Loucy (cell line): ENCODE measurements around the gene POLQ.

ENCODE experiments used
- H2AFZ ChIP-seq: fragments of 200-600 bp; sonication (generic); 2 replicates; pipeline ENCODE4 v1.6.0; 2016; ENCODE audit warnings: antibody characterized with exemption, mild to moderate bottlenecking, low read length, moderate library complexity
- H3F3A ChIP-seq: fragments of 200-600 bp; 2 replicates; pipeline ENCODE4 v1.6.0; 2016; ENCODE audit warnings: antibody characterized with exemption, low read depth, mild to moderate bottlenecking
- H3K27me3 ChIP-seq: fragments of 200-600 bp; sonication (generic); 2 replicates; pipeline ENCODE4 v1.6.1; 2014; ENCODE audit warnings: low read length, mild to moderate bottlenecking; ENCODE audit not compliant: insufficient read depth, poor library complexity, severe bottlenecking
- H3K36me3 ChIP-seq: fragments of 200-600 bp; sonication (generic); 2 replicates; pipeline ENCODE4 v1.6.1; 2016; ENCODE audit warnings: low read length; ENCODE audit not compliant: insufficient read depth
- H3K4me1 ChIP-seq: fragments of 200-600 bp; sonication (generic); 2 replicates; pipeline ENCODE4 v1.5.1; 2014; ENCODE audit warnings: low read length, mild to moderate bottlenecking; ENCODE audit not compliant: insufficient read depth, poor library complexity, severe bottlenecking
- H3K4me2 ChIP-seq: fragments of 200-600 bp; sonication (generic); 2 replicates; pipeline ENCODE4 v1.6.0; 2014; ENCODE audit warnings: antibody characterized with exemption, low read length, low read depth, mild to moderate bottlenecking; ENCODE audit not compliant: poor library complexity, severe bottlenecking
- H3K4me3 ChIP-seq: fragments of 200-600 bp; sonication (generic); 2 replicates; pipeline ENCODE4 v1.5.1; 2014; ENCODE audit warnings: low read length, mild to moderate bottlenecking, mixed read lengths; ENCODE audit not compliant: poor library complexity, severe bottlenecking
- H3K79me2 ChIP-seq: fragments of 200-600 bp; sonication (generic); 2 replicates; pipeline ENCODE4 v1.6.1; 2014; ENCODE audit warnings: low read length; ENCODE audit not compliant: insufficient read depth
- H3K9ac ChIP-seq: fragments of 200-600 bp; sonication (generic); 2 replicates; pipeline ENCODE4 v1.6.0; 2014; ENCODE audit warnings: mild to moderate bottlenecking, low read depth, low read length, moderate library complexity; ENCODE audit not compliant: poor library complexity, severe bottlenecking
- H3K9me2 ChIP-seq: fragments of 200-600 bp; sonication (generic); replicated peaks from 2 replicates; pipeline ENCODE4 v1.6.1; 2016; ENCODE audit warnings: low read depth, low read length, mixed read lengths
- H3K9me3 ChIP-seq: fragments of 200-600 bp; sonication (generic); 2 replicates; pipeline ENCODE4 v1.6.1; 2014; ENCODE audit warnings: mild to moderate bottlenecking, antibody characterized with exemption, low read length, low read depth; ENCODE audit not compliant: insufficient read depth
- H4K20me1 ChIP-seq: fragments of 200-600 bp; sonication (generic); 2 replicates; pipeline ENCODE4 v1.6.0; 2014; ENCODE audit warnings: antibody characterized with exemption, low read length, mild to moderate bottlenecking; ENCODE audit not compliant: insufficient read depth, poor library complexity, severe bottlenecking
- CTCF ChIP-seq: fragments of 200-600 bp; sonication (generic); conservative IDR thresholded peaks from 2 replicates; pipeline ENCODE4 v1.5.1; 2014; ENCODE audit warnings: mild to moderate bottlenecking, antibody characterized with exemption, low read length
- EZH2phosphoT487 ChIP-seq: fragments of 200-600 bp; IDR thresholded peaks from 2 replicates; pipeline ENCODE4 v1.6.1; 2018; ENCODE audit warnings: antibody characterized with exemption, mild to moderate bottlenecking, moderate library complexity, borderline replicate concordance

Gene POLQ

GRCh38 chr3:121488628-121489027 is 57.2 kb downstream of the POLQ start:
- H3K9me3 ChIP-seq = no peaks in the 10 kb centered on the region
- H3K9ac ChIP-seq = no peak overlapping the region
- no peaks in the 10 kb centered on the region for H3K27me3 ChIP-seq
- H3K79me2 ChIP-seq = no peaks in the 10 kb centered on the region
- no peaks in the 10 kb centered on the region for H3F3A ChIP-seq
- H2AFZ ChIP-seq = no peak overlapping the region
- no peak overlapping the region for H3K4me2 ChIP-seq
- H3K4me3 ChIP-seq = no peak overlapping the region
- H3K9me2 ChIP-seq = no peaks in the 10 kb centered on the region
- no peaks in the 10 kb centered on the region for H3K4me1 ChIP-seq
- H4K20me1 ChIP-seq = no peaks in the 10 kb centered on the region
- TF ChIP-seq CTCF (peak; percentile 26; the same call in 1 of the 2 replicates), EZH2phosphoT487 (no peak)
- peaks cover 42% of the 10 kb centered on the region; the same call in 1 of the 2 replicates for H3K36me3 ChIP-seq

- Histone ChIP-seq H3K79me2 (no peaks in the 10 kb centered on the region), H3K4me3 (no peak overlapping the region), H3K4me2 (no peak overlapping the region), H2AFZ (no peak overlapping the region), H3K9me3 (no peaks in the 10 kb centered on the region), H3K4me1 (no peaks in the 10 kb centered on the region), H3K36me3 (peaks cover 30% of the 10 kb centered on the region), H4K20me1 (no peaks in the 10 kb centered on the region), H3K27me3 (no peaks in the 10 kb centered on the region), H3K9ac (no peak overlapping the region), H3K9me2 (no peaks in the 10 kb centered on the region), H3F3A (no peaks in the 10 kb centered on the region)
- TF ChIP-seq CTCF = no peak
- no peak for TF ChIP-seq EZH2phosphoT487
Measured at GRCh38 chr3:121483290-121483689, 62.5 kb downstream of the POLQ start.

GRCh38 chr3:121482660-121483059 is 63.1 kb downstream of the POLQ start:
- Histone ChIP-seq H3K9ac (no peak overlapping the region), H3F3A (no peaks in the 10 kb centered on the region), H3K27me3 (no peaks in the 10 kb centered on the region), H3K4me2 (no peak overlapping the region), H3K79me2 (no peaks in the 10 kb centered on the region), H3K36me3 (peaks cover 30% of the 10 kb centered on the region), H4K20me1 (no peaks in the 10 kb centered on the region), H3K4me1 (no peaks in the 10 kb centered on the region), H3K4me3 (no peak overlapping the region), H2AFZ (no peak overlapping the region), H3K9me3 (no peaks in the 10 kb centered on the region), H3K9me2 (no peaks in the 10 kb centered on the region)
- TF ChIP-seq CTCF (no peak), EZH2phosphoT487 (no peak)
